Measurements from ENCODE around the gene TACSTD2. TPM values are rescaled to one million over a fixed set of nuclear protein-coding genes. Genes with fewer than 3 reads are reported as not detected.

TACSTD2 gene
- total RNA-seq, 2 donors from 2014 or later = 0.46 to 0.51 TPM

DNA sequence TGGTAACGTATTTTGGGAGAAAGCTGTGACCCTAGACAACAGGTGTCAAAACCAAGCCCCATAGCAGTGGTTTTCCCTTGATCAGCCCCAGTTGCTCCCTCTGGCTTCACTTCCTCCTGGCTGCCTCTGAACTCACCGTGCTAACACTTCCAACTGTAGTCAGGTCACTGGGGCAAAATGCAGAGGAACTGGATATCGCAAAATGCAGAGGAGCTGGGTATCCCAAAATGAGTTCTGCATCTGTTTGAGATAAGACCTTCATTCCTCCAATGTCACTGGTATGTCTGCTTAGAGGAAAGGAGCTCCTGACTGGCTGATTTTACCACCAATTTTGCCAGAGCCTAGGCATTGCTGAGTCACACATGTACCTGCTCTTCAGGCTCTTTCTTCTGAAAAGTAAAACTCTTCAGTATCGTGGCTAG, 19.6 kb upstream of the TACSTD2 start:
- Mint-ChIP-seq H3K9me3 (peaks cover 18% of the 10 kb centered on the region), H3K4me1 (no peaks in the 10 kb centered on the region), H3K27ac (no peak overlapping the region), H3K27me3 (ENCODE audit: insufficient read depth) (peaks cover 38% of the 10 kb centered on the region), H3K4me3 (no peak overlapping the region), H3K36me3 (ENCODE audit: low read depth) (no peaks in the 10 kb centered on the region)
- Histone ChIP-seq H3K9ac (ENCODE audit: extremely low read depth, low read length, poor library complexity, severe bottlenecking) (no peak overlapping the region), H3K4me3 (ENCODE audit: low read length) (no peak overlapping the region), H3K36me3 (ENCODE audit: control insufficient read depth, insufficient read depth, low read length) (no peaks in the 10 kb centered on the region), H3K27me3 (ENCODE audit: control insufficient read depth, insufficient read depth, low read length, poor library complexity, severe bottlenecking) (peaks cover 20% of the 10 kb centered on the region), H3K27ac (ENCODE audit: low read depth, low read length) (no peak overlapping the region), H3K4me1 (ENCODE audit: control insufficient read depth, insufficient read depth, low read length) (no peaks in the 10 kb centered on the region), H3K9me3 (ENCODE audit: control insufficient read depth, low read length) (peaks cover 8% of the 10 kb centered on the region)
- 75 to 79% methylated on average over 3 to 4 of the region's 4 CpGs for WGBS, 2 experiments (ENCODE audit: insufficient coverage in 1 of 2, insufficient read length in 1 of 2)
- TF ChIP-seq, protein P1, sequence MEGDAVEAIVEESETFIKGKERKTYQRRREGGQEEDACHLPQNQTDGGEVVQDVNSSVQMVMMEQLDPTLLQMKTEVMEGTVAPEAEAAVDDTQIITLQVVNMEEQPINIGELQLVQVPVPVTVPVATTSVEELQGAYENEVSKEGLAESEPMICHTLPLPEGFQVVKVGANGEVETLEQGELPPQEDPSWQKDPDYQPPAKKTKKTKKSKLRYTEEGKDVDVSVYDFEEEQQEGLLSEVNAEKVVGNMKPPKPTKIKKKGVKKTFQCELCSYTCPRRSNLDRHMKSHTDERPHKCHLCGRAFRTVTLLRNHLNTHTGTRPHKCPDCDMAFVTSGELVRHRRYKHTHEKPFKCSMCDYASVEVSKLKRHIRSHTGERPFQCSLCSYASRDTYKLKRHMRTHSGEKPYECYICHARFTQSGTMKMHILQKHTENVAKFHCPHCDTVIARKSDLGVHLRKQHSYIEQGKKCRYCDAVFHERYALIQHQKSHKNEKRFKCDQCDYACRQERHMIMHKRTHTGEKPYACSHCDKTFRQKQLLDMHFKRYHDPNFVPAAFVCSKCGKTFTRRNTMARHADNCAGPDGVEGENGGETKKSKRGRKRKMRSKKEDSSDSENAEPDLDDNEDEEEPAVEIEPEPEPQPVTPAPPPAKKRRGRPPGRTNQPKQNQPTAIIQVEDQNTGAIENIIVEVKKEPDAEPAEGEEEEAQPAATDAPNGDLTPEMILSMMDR (conservative IDR thresholded peaks at IDR 0.05) = no peak
- no peak for DNase-seq

DNA sequence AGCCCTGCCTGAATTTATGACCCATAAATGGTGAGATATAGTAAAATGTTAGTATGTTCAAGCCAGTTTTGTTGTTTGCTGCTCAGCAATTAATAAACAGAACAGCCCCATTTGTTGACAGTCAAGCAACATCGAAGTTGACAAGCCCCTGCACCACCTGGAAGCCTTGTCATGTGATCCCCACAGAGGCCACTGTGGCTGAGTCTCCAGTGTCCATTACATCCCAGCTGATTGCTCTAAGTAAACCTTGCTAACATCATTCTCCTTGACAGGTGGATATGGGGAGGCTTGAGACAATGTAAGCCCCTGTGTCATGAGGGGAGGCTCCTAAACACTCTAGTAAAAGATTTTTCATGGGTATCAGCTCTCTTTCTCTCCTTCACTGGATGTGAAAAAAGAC, 17.5 kb upstream of the TACSTD2 start:
- no peak for DNase-seq
- no peaks in the 10 kb centered on the region for H3K36me3 Mint-ChIP-seq (ENCODE audit: low read depth)
- peaks cover 36% of the 10 kb centered on the region for H3K27me3 Mint-ChIP-seq (ENCODE audit: insufficient read depth)
- H3K4me3 Mint-ChIP-seq = no peak overlapping the region
- H3K4me1 Mint-ChIP-seq = no peaks in the 10 kb centered on the region
- H3K9me3 Mint-ChIP-seq = peaks cover under 1% of the 10 kb centered on the region
- H3K9me3 ChIP-seq (ENCODE audit: control insufficient read depth, low read length) = no peaks in the 10 kb centered on the region
- TF ChIP-seq, protein P1 (conservative IDR thresholded peaks at IDR 0.05) = no peak
- no peak overlapping the region for H3K9ac ChIP-seq (ENCODE audit: extremely low read depth, low read length, poor library complexity, severe bottlenecking)
- no peak overlapping the region for H3K27ac ChIP-seq (ENCODE audit: low read depth, low read length)
- no peak overlapping the region for H3K4me3 ChIP-seq (ENCODE audit: low read length)
- WGBS, 2 experiments (ENCODE audit: insufficient coverage in 1 of 2, insufficient read length in 1 of 2) = 92 to 100% methylated on average over 1 of the region's 1 CpG
- no peaks in the 10 kb centered on the region for H3K4me1 ChIP-seq (ENCODE audit: control insufficient read depth, insufficient read depth, low read length)
- H3K27me3 ChIP-seq (ENCODE audit: control insufficient read depth, insufficient read depth, low read length, poor library complexity, severe bottlenecking) = peaks cover 25% of the 10 kb centered on the region
- H3K27ac Mint-ChIP-seq = no peak overlapping the region
- H3K36me3 ChIP-seq (ENCODE audit: control insufficient read depth, insufficient read depth, low read length) = no peaks in the 10 kb centered on the region

DNA sequence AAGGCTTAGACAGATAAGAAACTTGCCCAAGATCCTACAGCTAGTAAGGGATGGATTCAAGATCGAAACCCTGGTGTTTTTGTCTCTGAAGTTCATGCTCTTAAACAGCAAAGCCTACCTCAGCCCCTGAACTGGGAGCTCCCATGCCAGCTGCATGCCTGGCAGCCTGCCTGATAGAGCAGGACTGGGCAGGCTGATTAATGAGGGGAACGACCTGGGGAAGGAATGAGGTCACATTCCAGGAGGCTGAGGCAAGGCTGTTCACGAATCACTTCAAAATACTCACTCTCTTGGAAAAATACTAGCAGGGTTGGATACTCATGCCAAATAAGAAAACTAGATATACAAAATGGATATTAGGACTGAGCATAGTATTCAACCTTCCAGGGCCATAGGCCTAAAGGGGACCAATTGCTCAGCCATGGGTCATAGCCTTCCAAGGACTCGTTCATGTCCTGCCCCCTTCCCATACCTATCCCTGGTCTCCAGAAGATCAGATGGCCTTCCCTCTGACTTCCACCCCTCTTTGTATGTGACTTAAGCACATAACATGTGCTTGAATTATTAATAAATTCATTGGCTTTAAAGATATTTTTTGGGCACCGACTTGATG, 15.6 kb upstream of the TACSTD2 start:
- DNase-seq = no peak
- Histone ChIP-seq H3K4me3 (ENCODE audit: low read length) (no peak overlapping the region), H3K27me3 (ENCODE audit: control insufficient read depth, insufficient read depth, low read length, poor library complexity, severe bottlenecking) (peaks cover 15% of the 10 kb centered on the region), H3K36me3 (ENCODE audit: control insufficient read depth, insufficient read depth, low read length) (no peaks in the 10 kb centered on the region), H3K4me1 (ENCODE audit: control insufficient read depth, insufficient read depth, low read length) (no peaks in the 10 kb centered on the region), H3K27ac (ENCODE audit: low read depth, low read length) (no peak overlapping the region), H3K9ac (ENCODE audit: extremely low read depth, low read length, poor library complexity, severe bottlenecking) (no peak overlapping the region), H3K9me3 (ENCODE audit: control insufficient read depth, low read length) (no peaks in the 10 kb centered on the region)
- Mint-ChIP-seq H3K4me1 (no peaks in the 10 kb centered on the region), H3K4me3 (no peak overlapping the region), H3K27me3 (ENCODE audit: insufficient read depth) (peaks cover 25% of the 10 kb centered on the region), H3K27ac (no peak overlapping the region), H3K36me3 (ENCODE audit: low read depth) (no peaks in the 10 kb centered on the region), H3K9me3 (no peaks in the 10 kb centered on the region)
- TF ChIP-seq, protein P1 (conservative IDR thresholded peaks at IDR 0.05) = no peak
- WGBS, 2 experiments (ENCODE audit: insufficient coverage in 1 of 2, insufficient read length in 1 of 2) = 40 to 88% methylated on average over 1 to 5 of the region's 5 CpGs

All from endodermal cell (in vitro differentiated cells).